HepG2 (cell line): ENCODE data around the gene SVOPL.

ENCODE experiments used
- ATF6 ChIP-seq: sonication (generic); formaldehyde crosslinking; conservative IDR thresholded peaks from 2 replicates; pipeline ENCODE4 v1.4.0; 2020; ENCODE audit warnings: missing genetic modification reagents
- CERS6 ChIP-seq: sonication (generic); formaldehyde crosslinking; IDR thresholded peaks from 2 replicates; pipeline ENCODE4 v1.5.0; 2020; ENCODE audit warnings: missing genetic modification reagents
- CREB1 ChIP-seq, 2 experiments: fragments of 450-650 bp in 1 of 2; IDR thresholded peaks; 2 replicates each; pipeline ENCODE4 v1.6.1; 2016 to 2017; ENCODE audit warnings: control low read depth in 1 of 2, mild to moderate bottlenecking in 1 of 2, missing compliant biosample characterization in 1 of 2, missing genetic modification characterization in 1 of 2
- EZH2 ChIP-seq: conservative IDR thresholded peaks from 2 replicates; pipeline ENCODE4 v1.6.1; 2012; ENCODE audit warnings: mild to moderate bottlenecking, low read depth, low read length, moderate library complexity
- FOXA1 ChIP-seq, 2 experiments: fragments of 450-650 bp in 1 of 2; sonication (generic) in 1 of 2; formaldehyde crosslinking in 1 of 2; IDR thresholded peaks; 2 replicates each; pipeline versions ENCODE4 v1.4.0 to v1.6.1; 2016 to 2020; ENCODE audit warnings: missing genetic modification reagents in 1 of 2
- HDAC2 ChIP-seq: sonication (generic); formaldehyde crosslinking; IDR thresholded peaks from 2 replicates; pipeline ENCODE4 v1.4.0; 2020; ENCODE audit warnings: missing genetic modification reagents
- MAZ ChIP-seq, 2 experiments: sonication (generic) in 1 of 2; formaldehyde crosslinking in 1 of 2; IDR thresholded peaks; 2 replicates each; pipeline versions ENCODE4 v1.5.0 to v1.6.1; 2012 to 2020; ENCODE audit warnings: low read depth in 2 of 2, mild to moderate bottlenecking in 2 of 2, borderline replicate concordance in 1 of 2, improper control_type of control experiment in 1 of 2, low read length in 1 of 2, missing genetic modification reagents in 1 of 2, moderate library complexity in 1 of 2
- MEF2D ChIP-seq: sonication (generic); formaldehyde crosslinking; IDR thresholded peaks from 2 replicates; pipeline ENCODE4 v1.5.1; 2020; ENCODE audit warnings: mild to moderate bottlenecking, missing genetic modification reagents
- POLR2A ChIP-seq, 2 experiments: IDR thresholded peaks; 2 replicates each; pipeline ENCODE4 v1.6.1; 2011; ENCODE audit warnings: low read depth in 2 of 2, low read length in 2 of 2, mild to moderate bottlenecking in 1 of 2, moderate library complexity in 1 of 2; ENCODE audit not compliant: insufficient read depth in 1 of 2
- ZBTB10 ChIP-seq: sonication (generic); formaldehyde crosslinking; IDR thresholded peaks from 2 replicates; pipeline ENCODE4 v1.4.0; 2020; ENCODE audit warnings: missing genetic modification reagents, borderline replicate concordance
- ZNF317 ChIP-seq: sonication (generic); formaldehyde crosslinking; IDR thresholded peaks from 2 replicates; pipeline ENCODE4 v1.5.0; 2020; ENCODE audit warnings: mild to moderate bottlenecking, missing genetic modification reagents
- ZNF670 ChIP-seq: sonication (generic); formaldehyde crosslinking; IDR thresholded peaks from 2 replicates; pipeline ENCODE4 v1.8.0; 2022; ENCODE audit warnings: mild to moderate bottlenecking, missing genetic modification reagents, borderline replicate concordance
- ZNF704 ChIP-seq: sonication (generic); formaldehyde crosslinking; IDR thresholded peaks from 2 replicates; pipeline ENCODE4 v1.8.1; 2023; ENCODE audit warnings: mild to moderate bottlenecking, inconsistent platforms, moderate library complexity, missing genetic modification reagents, borderline replicate concordance

- no peak for TF ChIP-seq ATF6 (CRISPR knock-in tag)
- no peak for TF ChIP-seq POLR2A (IDR thresholded peaks at IDR 0.05; ENCODE audit: insufficient read depth in 1 of 2, low read depth in 2 of 2, low read length in 2 of 2)
- TF ChIP-seq CREB1 (IDR thresholded peaks at IDR 0.05) = no peak
- no peak for TF ChIP-seq CREB1 (CRISPR knock-in tag; IDR thresholded peaks at IDR 0.05)
- no peak for TF ChIP-seq ZNF670 (CRISPR knock-in tag)
- TF ChIP-seq FOXA1 (IDR thresholded peaks at IDR 0.05) = no peak
- no peak for TF ChIP-seq FOXA1 (CRISPR knock-in tag; IDR thresholded peaks at IDR 0.05)
- TF ChIP-seq HDAC2 (CRISPR knock-in tag) = no peak
- TF ChIP-seq EZH2 = no peak
- no peak for TF ChIP-seq ZNF317 (CRISPR knock-in tag)
- no peak for TF ChIP-seq ZNF704
- no peak for TF ChIP-seq MEF2D (CRISPR knock-in tag)
- no peak for TF ChIP-seq ZBTB10 (CRISPR knock-in tag)
- no peak for TF ChIP-seq CERS6 (CRISPR knock-in tag)
- no peak for TF ChIP-seq MAZ (IDR thresholded peaks at IDR 0.05; ENCODE audit: borderline replicate concordance, low read depth, low read length)
- TF ChIP-seq MAZ (CRISPR knock-in tag; IDR thresholded peaks at IDR 0.05; ENCODE audit: low read depth) = no peak
Measured at GRCh38 chr7:138698281-138698680, 2.9 kb downstream of the SVOPL start.
